GM18873 (cell line): ENCODE measurements around the gene TMPRSS4.

ENCODE experiments used
- ATAC-seq: cut with Tn5 transposase; IDR thresholded peaks from one replicate; pipeline ENCODE4 v1.9.1; 2021; ENCODE audit warnings: mild to moderate bottlenecking, moderate library complexity, moderate number of reproducible peaks; ENCODE audit not compliant: unreplicated experiment, low FRiP score

Gene TMPRSS4

DNA sequence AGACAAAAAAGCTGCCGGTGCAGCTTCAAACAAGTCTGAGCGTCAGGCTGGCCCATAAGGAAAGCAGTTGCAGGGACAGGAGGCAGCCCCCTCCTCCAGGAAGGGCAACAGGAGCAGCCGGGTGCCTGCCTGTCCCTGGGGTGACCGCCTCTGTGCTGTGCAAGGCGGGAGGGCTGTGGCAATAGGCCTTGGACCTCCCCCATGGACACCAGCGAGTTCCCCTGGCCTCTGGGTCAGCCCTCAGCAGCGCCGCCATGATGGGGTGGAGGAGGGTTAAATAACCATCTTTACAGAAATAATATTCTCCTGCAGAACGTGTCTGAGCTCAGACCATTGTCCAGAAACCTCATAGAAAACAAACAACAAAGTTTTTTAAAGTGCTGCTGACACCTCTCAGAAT, 3.3 kb upstream of the TMPRSS4 start:
- ATAC-seq: no peak

DNA sequence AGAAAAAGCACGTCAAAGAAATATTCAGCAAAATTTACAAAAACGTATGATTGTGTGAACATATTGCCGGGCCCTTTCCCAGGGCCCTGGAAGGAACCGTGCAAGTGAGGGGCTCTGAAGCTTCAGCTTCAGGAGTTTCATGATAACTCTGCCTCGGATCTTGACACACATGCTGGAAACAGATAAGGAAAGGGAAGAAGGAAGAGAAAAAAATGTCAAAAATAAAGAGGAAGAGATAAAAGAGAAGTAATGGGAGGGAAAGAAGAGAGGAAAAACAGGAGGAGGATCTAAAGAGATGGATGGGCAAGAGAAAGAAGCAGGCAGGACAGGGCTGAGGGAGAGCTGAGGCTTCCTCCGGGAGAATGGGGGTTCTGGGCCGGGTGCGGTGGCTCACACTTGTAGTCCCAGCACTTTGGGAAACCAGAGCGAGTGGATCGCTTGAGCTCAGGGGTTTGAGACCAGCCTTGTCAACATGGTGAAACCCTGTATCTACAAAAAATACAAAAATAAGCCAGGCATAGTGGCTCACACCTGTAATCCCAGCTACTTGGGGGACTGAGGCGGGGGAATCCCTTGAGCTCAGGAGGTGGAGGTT, 2.7 kb upstream of the TMPRSS4 start:
- no peak for ATAC-seq

GRCh38 chr11:118074785-118075184, 2.1 kb upstream of the TMPRSS4 start:
- no peak for ATAC-seq

DNA sequence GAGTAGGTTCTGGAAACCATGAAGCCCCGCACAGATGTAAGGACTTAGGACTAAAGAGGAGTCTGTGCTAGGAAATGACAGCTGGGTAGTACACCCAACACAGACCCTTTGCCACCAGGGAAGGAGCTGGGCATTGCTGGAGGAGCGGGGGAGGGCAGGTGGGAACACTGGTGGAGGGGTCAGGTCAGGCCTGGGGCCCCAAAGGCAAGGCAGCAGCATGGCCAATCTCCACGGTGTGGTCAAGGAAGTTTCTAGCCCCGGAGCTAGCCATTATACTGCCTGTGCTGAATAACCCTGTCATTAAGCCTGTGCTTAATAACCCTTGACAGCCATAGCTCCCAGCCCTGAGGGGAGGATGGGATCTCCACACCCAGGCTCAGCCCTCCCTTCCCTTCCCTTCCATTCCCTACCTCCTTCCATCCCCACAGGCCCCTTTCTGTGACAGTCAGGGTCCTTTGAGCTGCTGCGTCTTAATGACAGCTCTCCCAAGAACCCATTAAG, 2.1 kb downstream of the TMPRSS4 start:
- no peak for ATAC-seq

- ATAC-seq: no peak
Measured at GRCh38 chr11:118079491-118079890, 2.6 kb downstream of the TMPRSS4 start.

DNA sequence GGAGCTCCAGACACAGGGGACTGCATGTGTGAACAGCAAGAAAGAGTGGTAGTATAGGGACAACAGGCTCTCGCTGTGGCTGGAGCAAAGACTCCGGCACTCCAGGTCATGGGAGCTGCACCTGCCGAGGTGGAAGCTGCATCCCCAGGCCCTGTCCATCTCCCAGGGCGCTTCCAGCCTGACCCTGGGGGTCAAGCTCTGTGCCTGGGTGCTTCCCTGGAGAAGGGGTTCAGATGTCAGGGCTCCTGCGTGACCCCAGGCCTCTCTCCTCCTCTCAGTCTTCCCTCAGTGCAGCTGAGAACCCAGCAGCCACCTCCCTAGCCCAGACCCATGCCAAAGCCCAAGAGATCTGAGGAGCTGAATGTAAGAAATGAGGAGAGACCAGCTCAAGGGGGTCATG, 3.4 kb downstream of the TMPRSS4 start:
- no peak for ATAC-seq

DNA sequence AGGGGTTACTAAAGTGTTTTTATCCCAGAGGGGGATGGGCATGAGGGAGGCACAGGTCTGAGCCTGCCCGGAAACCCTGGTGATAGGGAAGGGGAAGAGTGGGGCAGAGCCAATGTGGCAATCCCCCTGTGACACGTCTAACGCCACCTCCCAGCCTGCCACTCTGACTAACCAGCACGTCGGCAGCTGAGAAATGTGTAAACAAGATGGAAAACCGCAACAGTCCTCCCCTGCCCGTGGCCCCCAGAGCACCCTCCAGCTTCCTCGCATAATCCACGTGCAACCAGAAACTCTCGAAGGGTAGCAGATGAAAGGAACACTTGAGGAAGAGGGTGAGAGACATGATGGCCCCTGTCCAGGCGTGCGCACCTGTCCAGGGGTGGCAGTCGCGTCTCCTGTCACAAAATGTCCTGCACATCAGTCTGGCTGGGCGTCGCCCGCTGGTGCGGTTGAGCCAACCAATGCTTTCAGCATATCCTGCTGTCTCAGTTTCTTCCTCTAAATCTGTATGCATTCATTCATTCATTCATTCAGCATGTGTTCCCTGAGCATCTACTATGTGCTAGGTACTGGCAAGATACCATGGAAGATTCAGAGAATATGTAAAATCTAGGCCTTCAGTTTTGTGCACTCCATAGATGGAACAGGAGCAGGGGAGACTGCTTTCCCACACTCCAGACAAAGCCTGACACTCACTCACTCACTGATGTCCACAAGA, 4.5 kb downstream of the TMPRSS4 start:
- no peak for ATAC-seq

GRCh38 chr11:118082880-118083552, 6.1 kb downstream of the TMPRSS4 start:
- no peak for ATAC-seq

DNA sequence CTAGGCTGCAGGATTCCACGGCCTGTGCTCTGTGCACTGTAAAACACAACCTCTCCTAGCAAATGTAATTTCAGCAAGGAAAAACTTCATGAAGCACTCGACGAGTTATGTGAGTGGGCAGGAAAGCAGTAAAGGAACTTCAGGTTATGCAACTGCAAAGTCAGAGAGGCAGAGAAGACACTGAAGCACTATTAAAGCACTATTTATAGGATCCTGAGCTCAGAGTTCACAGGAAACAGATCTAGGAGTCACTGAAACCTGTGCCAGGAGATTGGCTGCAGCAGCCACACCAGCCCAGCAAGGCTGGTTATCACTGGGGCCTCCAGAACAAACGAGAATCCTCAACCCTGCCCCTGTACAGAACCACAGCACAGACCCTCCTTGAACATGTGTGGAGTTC, 7.4 kb downstream of the TMPRSS4 start:
- no peak for ATAC-seq

DNA sequence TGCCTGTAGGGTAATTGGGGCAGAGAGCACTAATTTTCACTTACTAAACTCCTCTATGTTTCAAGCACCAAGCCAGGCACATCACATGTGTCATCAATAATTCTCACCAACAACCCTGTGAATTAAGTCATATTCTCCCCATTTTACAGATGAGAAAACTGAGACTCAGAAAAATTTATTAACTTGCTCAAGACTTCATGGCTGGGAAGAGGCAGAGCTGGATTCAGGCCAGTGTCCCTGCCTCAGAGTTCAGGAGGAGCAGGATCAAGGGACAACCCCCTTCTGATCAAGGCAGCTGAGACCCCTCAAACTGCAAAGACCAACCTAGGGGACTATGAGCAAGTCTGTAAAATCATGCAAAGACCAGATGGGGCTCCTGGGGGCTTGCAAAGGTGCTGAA, 7.8 kb downstream of the TMPRSS4 start:
- no peak for ATAC-seq

GRCh38 chr11:118086913-118087768, 10.3 kb downstream of the TMPRSS4 start, which contains the start of gene SMIM35:
Gene SMIM35, minus strand, starts transcription at chr11:118086963. Its CDS starts 206 bp downstream, at chr11:118086757.
- ATAC-seq: no peak

- no peak for ATAC-seq
Measured at GRCh38 chr11:118087931-118088330, 11.1 kb downstream of the TMPRSS4 start.

DNA sequence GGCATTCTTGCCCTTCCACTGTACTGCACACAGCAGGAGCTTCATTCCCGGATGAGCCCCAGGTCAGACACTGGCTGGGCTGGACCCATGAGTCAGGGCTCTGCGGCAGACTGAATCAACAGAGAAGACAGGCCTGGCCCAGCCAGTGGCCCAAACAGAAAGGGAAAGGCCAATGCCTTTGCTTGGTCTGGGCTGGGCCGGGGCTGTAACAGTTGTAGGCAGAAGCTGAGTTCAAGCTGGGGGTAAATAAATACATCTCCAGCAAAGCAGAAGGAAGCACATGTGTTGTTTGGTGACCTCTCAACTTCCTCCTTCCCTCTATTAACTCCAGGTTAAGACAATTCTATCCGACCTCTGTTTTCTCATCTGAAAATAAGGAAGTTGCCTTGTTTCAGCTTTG, 11.7 kb downstream of the TMPRSS4 start:
- no peak for ATAC-seq

GRCh38 chr11:118090545-118091162, 13.8 kb downstream of the TMPRSS4 start:
- no peak for ATAC-seq

DNA sequence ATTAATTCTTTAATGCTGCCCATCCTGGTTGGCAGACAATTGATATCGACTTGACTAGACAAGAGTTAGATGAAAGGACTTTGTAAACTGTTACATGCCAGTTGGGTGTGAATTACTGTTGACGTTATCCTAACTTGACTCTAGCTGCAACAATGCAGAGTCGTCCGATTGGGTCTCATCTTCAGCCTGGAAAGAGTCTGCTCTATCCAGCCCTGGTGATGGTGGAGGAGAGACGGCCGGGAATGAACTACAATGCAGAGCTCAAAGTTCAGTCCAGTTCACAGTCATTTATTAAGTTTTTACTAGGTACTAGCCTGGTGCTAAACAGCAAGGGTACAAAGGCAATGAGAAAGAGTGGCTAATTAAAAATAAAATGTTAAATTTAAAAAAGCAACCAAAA, 14.8 kb downstream of the TMPRSS4 start:
- no peak for ATAC-seq

DNA sequence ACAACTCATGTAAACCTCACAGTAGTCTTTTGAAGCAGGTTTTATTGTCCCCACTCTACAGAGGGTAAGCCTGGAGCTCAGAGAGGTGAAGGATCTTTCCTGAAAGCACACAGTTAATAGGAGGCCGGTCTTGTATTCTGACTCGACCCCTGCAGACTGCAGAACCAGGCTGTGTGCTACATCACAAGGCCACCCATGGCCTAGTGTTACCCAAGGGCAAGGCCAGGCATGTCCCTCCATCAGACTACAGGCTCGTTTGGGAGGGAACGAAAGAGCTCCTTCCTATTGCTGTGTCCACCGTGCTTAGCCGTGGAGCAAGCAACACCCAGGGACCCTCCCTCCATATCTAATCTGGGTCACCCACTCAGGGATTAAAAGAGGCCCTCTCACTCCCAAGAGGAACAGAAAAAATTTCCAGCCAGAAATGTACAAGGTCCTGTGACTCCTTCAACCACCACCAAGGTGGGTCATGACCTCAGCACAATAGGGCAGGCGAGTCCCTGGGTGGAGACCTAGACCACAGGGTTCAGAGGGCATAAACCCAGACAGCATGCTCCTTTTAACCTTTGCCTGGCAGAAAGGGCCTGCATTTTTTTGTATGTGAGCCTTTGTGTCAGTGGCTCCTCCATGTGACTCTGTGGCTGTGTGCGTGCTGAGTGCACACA, 16.2 kb downstream of the TMPRSS4 start:
- no peak for ATAC-seq

DNA sequence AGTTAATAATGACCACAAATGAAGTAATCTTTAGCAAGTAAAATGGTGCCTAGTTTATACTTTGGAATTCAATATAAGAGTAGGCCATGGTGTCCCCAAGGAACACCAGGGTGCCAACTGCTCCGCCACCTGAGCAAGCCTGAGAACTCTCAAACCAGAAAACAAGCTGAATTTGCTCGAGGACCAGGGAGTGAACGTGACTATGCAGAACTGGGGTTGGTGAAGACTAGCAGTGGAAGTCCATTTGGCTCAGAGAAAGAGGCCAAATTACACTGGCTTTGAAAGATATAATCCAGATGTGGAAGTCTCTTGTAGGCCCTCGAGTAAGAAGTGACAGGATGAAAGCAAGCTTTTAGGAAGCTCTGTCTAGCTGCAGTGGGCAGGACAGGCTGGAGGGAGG, 18.6 kb downstream of the TMPRSS4 start:
- no peak for ATAC-seq

- ATAC-seq: no peak
Measured at GRCh38 chr11:118095967-118096367, 19.1 kb downstream of the TMPRSS4 start.

DNA sequence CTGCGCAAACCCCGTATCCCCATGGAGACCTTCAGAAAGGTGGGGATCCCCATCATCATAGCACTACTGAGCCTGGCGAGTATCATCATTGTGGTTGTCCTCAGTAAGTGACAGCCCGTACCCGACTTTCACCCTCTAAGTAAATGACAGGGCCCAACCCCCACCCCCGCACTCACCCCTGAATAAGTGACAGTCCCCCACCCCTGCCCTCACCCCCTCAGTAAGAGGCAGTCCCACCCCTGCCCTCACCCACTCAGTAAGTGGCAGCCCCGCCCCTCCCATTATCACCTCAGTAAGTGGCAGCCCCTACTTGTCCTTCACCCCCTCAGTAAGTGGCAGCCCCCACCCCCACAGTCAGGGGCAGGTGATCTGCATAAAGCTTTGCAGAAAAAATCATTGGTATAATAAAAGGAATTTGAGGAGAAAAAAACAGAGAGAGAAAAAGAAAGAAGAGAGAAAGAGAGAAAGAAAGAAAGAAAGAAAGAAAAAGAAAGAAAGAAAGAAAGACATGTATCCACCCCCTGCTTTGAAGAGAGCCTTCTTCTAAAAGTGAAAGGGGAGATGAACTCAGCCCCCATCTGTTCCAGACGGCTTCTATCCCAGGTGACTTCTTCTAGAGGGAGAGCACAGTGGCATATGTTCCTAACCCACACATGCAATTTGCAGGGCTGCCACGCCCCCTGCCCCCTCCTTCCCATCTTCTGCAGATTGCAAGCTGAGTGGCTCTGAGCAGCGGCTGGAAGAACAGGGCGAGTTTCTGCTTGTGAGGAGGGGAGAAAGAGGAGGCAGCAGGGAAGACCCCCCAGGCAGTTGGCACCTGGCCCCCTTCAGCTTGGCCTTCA, 22.3 kb downstream of the TMPRSS4 start:
- ATAC-seq: no peak
